ENCODE measurements around the gene PHC1.

- no peak for TF ChIP-seq CTCF (conservative IDR thresholded peaks at IDR 0.05; ENCODE audit: low read depth, low read length)
- no peak for TF ChIP-seq EZH2 (IDR thresholded peaks at IDR 0.05; ENCODE audit: low read length, unreplicated experiment)
Observed at GRCh38 chr12:8943565-8944186, 29.4 kb downstream of the PHC1 start.
